Measurements from ENCODE around the gene CHMP5.

GRCh38 chr9:33249983-33250382, 14.9 kb upstream of the CHMP5 start:
- TF ChIP-seq, protein P1, sequence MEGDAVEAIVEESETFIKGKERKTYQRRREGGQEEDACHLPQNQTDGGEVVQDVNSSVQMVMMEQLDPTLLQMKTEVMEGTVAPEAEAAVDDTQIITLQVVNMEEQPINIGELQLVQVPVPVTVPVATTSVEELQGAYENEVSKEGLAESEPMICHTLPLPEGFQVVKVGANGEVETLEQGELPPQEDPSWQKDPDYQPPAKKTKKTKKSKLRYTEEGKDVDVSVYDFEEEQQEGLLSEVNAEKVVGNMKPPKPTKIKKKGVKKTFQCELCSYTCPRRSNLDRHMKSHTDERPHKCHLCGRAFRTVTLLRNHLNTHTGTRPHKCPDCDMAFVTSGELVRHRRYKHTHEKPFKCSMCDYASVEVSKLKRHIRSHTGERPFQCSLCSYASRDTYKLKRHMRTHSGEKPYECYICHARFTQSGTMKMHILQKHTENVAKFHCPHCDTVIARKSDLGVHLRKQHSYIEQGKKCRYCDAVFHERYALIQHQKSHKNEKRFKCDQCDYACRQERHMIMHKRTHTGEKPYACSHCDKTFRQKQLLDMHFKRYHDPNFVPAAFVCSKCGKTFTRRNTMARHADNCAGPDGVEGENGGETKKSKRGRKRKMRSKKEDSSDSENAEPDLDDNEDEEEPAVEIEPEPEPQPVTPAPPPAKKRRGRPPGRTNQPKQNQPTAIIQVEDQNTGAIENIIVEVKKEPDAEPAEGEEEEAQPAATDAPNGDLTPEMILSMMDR (IDR thresholded peaks at IDR 0.05 in 2 of 3, conservative IDR thresholded peaks at IDR 0.05 in 1 of 3; ENCODE audit: borderline replicate concordance in 1 of 3, insufficient read depth in 1 of 3, low read depth in 2 of 3, low read length in 2 of 3) = no peak
- no peak for TF ChIP-seq EZH2phosphoT487 (IDR thresholded peaks at IDR 0.05; ENCODE audit: borderline replicate concordance)
- no peak for TF ChIP-seq SIN3A (IDR thresholded peaks at IDR 0.05; ENCODE audit: low read depth)
- TF ChIP-seq POLR2A (IDR thresholded peaks at IDR 0.05; ENCODE audit: borderline replicate concordance, extremely low read depth, insufficient read depth, insufficient read length) = no peak
- no peak for TF ChIP-seq FOSL1 (IDR thresholded peaks at IDR 0.05; ENCODE audit: low read depth)
- TF ChIP-seq, protein P2, sequence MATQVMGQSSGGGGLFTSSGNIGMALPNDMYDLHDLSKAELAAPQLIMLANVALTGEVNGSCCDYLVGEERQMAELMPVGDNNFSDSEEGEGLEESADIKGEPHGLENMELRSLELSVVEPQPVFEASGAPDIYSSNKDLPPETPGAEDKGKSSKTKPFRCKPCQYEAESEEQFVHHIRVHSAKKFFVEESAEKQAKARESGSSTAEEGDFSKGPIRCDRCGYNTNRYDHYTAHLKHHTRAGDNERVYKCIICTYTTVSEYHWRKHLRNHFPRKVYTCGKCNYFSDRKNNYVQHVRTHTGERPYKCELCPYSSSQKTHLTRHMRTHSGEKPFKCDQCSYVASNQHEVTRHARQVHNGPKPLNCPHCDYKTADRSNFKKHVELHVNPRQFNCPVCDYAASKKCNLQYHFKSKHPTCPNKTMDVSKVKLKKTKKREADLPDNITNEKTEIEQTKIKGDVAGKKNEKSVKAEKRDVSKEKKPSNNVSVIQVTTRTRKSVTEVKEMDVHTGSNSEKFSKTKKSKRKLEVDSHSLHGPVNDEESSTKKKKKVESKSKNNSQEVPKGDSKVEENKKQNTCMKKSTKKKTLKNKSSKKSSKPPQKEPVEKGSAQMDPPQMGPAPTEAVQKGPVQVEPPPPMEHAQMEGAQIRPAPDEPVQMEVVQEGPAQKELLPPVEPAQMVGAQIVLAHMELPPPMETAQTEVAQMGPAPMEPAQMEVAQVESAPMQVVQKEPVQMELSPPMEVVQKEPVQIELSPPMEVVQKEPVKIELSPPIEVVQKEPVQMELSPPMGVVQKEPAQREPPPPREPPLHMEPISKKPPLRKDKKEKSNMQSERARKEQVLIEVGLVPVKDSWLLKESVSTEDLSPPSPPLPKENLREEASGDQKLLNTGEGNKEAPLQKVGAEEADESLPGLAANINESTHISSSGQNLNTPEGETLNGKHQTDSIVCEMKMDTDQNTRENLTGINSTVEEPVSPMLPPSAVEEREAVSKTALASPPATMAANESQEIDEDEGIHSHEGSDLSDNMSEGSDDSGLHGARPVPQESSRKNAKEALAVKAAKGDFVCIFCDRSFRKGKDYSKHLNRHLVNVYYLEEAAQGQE (IDR thresholded peaks at IDR 0.05; ENCODE audit: low read depth) = no peak
- TF ChIP-seq YY1 (IDR thresholded peaks at IDR 0.05; ENCODE audit: extremely low read depth, insufficient replicate concordance, low read depth, low read length) = no peak
- TF ChIP-seq ZNF274 (IDR thresholded peaks at IDR 0.05; ENCODE audit: low read depth, low read length) = no peak

Data from HCT116 (cell line).